Muscle layer of colon (tissue), 2 donors: Measurements from ENCODE around the gene CALR.
"Not testable (repeated sequence)": the region's sequence is repeated elsewhere in the genome, so short reads cannot be mapped to it uniquely, and the experiment has no call there.

ENCODE experiments used
- H3K27ac ChIP-seq: one replicate; pipeline ENCODE4 v1.7.0; 2013; ENCODE audit warnings: low read depth, mild to moderate bottlenecking, low read length, moderate library complexity
- H3K27me3 ChIP-seq, 2 donors: one replicate each; pipeline ENCODE4 v1.7.0; 2013; ENCODE audit warnings: low read length in 2 of 2, mild to moderate bottlenecking in 2 of 2; ENCODE audit not compliant: insufficient read depth in 2 of 2, control insufficient read depth in 1 of 2
- H3K36me3 ChIP-seq: one replicate; pipeline ENCODE4 v1.7.0; 2013; ENCODE audit warnings: mild to moderate bottlenecking, low read length; ENCODE audit not compliant: insufficient read depth
- H3K4me1 ChIP-seq: one replicate; pipeline ENCODE4 v1.7.0; 2013; ENCODE audit warnings: mild to moderate bottlenecking, low read length; ENCODE audit not compliant: insufficient read depth
- H3K4me3 ChIP-seq, 2 donors: one replicate each; pipeline ENCODE4 v1.7.0; 2013; ENCODE audit warnings: low read length in 2 of 2, low read depth in 1 of 2, mild to moderate bottlenecking in 1 of 2, moderate library complexity in 1 of 2
- H3K9ac ChIP-seq: one replicate; pipeline ENCODE4 v1.7.0; 2013; ENCODE audit warnings: low read length
- H3K9me3 ChIP-seq: one replicate; pipeline ENCODE4 v1.7.0; 2013; ENCODE audit warnings: mild to moderate bottlenecking, low read length
- donor health status: abdominal sarcoma.
- donor health status: Adenocarcinoma of cecum.

The CALR gene

GRCh38 chr19:12956446-12957388, 18.3 kb downstream of the CALR start, which contains the start of gene GADD45GIP1:
Gene GADD45GIP1 (minus strand): TSS chr19:12957223. CDS start chr19:12957212, 11 bp downstream.
- Histone ChIP-seq H3K9ac (peak within 1 kb of the TSS; percentile 76), H3K36me3 (peaks cover 29% of the 10 kb centered on the region), H3K4me1 (peaks cover 12% of the 10 kb centered on the region), H3K27ac (peak within 1 kb of the TSS; percentile 88), H3K9me3 (no peaks in the 10 kb centered on the region), H3K27me3 (no peaks in the 10 kb centered on the region), H3K4me3 (peak within 1 kb of the TSS; percentile 73 to 77)

- Histone ChIP-seq H3K9ac (peak overlapping the region; percentile 76), H3K36me3 (peaks cover 22% of the 10 kb centered on the region), H3K4me3 (peak overlapping the region in 1 of 2 donors; percentile 73), H3K4me1 (peaks cover 12% of the 10 kb centered on the region), H3K27ac (peak overlapping the region; percentile 88)
- not testable (repeated sequence) for H3K27me3 ChIP-seq, H3K9me3 ChIP-seq
Observed at GRCh38 chr19:12957389-12957952, 19.1 kb downstream of the CALR start.

- no peaks in the 10 kb centered on the region for H3K27me3 ChIP-seq
- no peaks in the 10 kb centered on the region for H3K9me3 ChIP-seq
- peaks cover 12% of the 10 kb centered on the region for H3K4me1 ChIP-seq
- no peak overlapping the region for H3K27ac ChIP-seq
- H3K9ac ChIP-seq, result no peak overlapping the region
- no peak overlapping the region for H3K4me3 ChIP-seq
- peaks cover 6% of the 10 kb centered on the region for H3K36me3 ChIP-seq
Observed at GRCh38 chr19:12959481-12959880, 21.1 kb downstream of the CALR start.

DNA sequence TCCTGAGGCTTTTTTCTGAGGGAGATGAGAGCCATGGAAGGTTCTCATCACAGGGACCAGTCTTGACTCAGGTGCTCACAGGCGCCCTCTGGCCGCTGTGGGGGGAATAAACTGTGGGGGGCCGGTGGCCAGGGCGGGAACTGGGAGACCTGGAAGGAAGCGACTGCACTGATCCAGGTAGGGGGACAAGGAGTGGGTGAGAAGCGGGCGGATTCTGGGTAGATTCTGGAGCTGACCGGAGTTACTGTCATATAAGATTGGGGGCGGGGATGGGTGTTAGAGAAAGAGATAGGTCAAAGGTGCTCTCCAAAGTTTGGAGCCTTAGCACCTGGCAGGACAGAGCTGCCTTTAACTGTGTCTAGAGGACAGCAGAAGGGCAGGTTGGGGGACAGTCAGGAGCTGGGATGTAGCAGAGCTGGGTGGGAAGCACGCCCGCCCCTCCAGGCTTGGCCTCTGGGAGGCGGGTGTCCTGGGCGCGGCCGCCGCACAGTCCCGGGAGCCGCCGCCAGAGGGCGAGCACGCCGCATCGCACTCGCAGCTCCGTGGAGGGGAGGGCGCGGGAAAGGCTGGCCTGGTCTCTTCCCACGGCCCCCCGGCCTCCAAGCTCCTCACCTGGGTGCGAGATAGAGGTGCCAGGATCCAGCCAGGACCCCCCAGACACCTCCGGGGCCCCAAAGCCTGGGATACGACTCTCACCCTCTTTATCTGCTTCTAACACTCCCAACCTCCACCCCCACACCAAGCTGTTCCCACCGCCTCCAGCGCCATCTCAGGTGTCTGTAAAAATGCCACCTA, 26.8 kb downstream of the CALR start:
- Histone ChIP-seq H3K4me1 (peaks cover 11% of the 10 kb centered on the region), H3K27me3 (no peaks in the 10 kb centered on the region), H3K36me3 (no peaks in the 10 kb centered on the region), H3K9ac (peak overlapping the region; percentile 68), H3K27ac (peak overlapping the region; percentile 66), H3K9me3 (no peaks in the 10 kb centered on the region), H3K4me3 (peak overlapping the region; percentile 81 to 87)

- H3K27me3 ChIP-seq, result no peaks in the 10 kb centered on the region
- H3K27ac ChIP-seq, result no peak overlapping the region
Observed at GRCh38 chr19:12965812-12966135, 27.4 kb downstream of the CALR start.

DNA sequence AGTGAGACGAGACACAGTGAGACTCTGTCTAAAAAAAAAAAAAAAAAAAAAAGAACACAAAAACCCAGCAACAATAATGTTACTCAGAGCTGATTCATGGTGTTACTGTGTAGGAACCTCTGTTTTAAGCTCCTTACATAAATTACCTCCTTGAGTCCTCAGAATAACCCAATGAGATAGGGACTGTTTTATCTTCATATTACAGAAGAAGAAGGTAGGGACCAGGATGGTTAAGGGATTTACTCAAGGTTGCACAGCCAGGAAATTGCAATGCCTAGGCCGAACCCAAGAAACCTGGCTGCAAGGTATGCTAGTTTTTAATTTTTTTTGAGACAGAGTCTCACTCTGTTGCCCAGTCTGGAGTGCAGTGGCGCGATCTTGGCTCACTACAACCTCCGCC, 29.5 kb downstream of the CALR start:
- Histone ChIP-seq H3K4me1 (peaks cover 13% of the 10 kb centered on the region), H3K36me3 (no peaks in the 10 kb centered on the region), H3K27me3 (no peaks in the 10 kb centered on the region), H3K27ac (no peak overlapping the region), H3K9ac (no peak overlapping the region), H3K9me3 (no peaks in the 10 kb centered on the region), H3K4me3 (no peak overlapping the region)

More at GRCh38 chr19:12965812-12966135, 27.4 kb downstream of the CALR start:
- Histone ChIP-seq H3K36me3 (no peaks in the 10 kb centered on the region), H3K4me1 (peaks cover 13% of the 10 kb centered on the region), H3K9ac (peak overlapping the region; percentile 68), H3K4me3 (peak overlapping the region in 1 of 2 donors; percentile 81), H3K9me3 (no peaks in the 10 kb centered on the region)

DNA sequence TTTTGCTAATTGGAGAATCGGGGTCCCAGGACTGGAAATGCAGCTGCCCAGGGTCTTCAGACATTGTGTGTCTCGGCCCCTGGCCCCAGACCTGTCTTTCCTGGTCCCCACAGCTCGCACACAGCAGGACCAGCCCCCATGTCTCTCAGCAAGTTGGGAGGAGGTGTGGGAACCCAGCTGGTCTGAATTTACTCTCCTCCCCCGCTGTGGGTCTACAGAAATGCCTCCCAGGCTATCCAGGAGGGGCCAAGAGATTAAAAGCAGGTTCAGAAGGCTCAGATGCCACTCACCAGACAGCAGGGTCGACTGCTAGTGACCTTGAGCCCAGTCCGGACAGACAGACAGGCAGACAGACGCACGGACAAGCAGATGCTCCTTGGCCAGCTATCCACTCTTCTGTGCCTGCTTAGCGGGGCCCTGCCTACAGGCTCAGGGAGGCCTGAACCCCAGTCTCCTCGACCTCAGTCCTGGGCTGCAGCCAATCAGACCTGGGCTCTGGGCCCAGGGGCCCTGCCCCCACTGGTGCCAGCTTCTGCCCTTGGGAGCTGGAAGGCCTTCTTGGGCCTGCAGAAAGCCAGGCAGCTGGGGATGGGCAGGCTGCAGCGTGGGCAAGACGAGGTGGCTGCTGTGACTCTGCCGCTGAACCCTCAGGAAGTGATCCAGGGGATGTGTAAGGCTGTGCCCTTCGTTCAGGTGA, 31.0 kb downstream of the CALR start, which contains the start of gene DAND5:
Gene DAND5, plus strand, starts transcription at position 285 of the 697 bp plus-strand sequence. Its CDS starts 85 bp downstream, at position 370.
- no peaks in the 10 kb centered on the region for H3K9me3 ChIP-seq
- peaks cover 13% of the 10 kb centered on the region for H3K4me1 ChIP-seq
- no peak within 1 kb of the TSS for H3K4me3 ChIP-seq
- no peaks in the 10 kb centered on the region for H3K27me3 ChIP-seq
- H3K36me3 ChIP-seq, result no peaks in the 10 kb centered on the region
- peak within 1 kb of the TSS; percentile 53 for H3K9ac ChIP-seq
- peak within 1 kb of the TSS; percentile 66 for H3K27ac ChIP-seq

- H3K4me3 ChIP-seq, result no peak overlapping the region
- H3K36me3 ChIP-seq, result no peaks in the 10 kb centered on the region
- H3K27ac ChIP-seq, result peak overlapping the region; percentile 66
- no peaks in the 10 kb centered on the region for H3K27me3 ChIP-seq
- peaks cover 13% of the 10 kb centered on the region for H3K4me1 ChIP-seq
- no peaks in the 10 kb centered on the region for H3K9me3 ChIP-seq
- peak overlapping the region; percentile 53 for H3K9ac ChIP-seq
Observed at GRCh38 chr19:12970070-12970820, 31.8 kb downstream of the CALR start.

- no peak overlapping the region for H3K27ac ChIP-seq
- no peaks in the 10 kb centered on the region for H3K9me3 ChIP-seq
- no peaks in the 10 kb centered on the region for H3K36me3 ChIP-seq
- no peaks in the 10 kb centered on the region for H3K27me3 ChIP-seq
- H3K4me1 ChIP-seq, result peaks cover 16% of the 10 kb centered on the region
- H3K4me3 ChIP-seq, result no peak overlapping the region
- no peak overlapping the region for H3K9ac ChIP-seq
Observed at GRCh38 chr19:12973236-12973635, 34.8 kb downstream of the CALR start.
